NB4 (cell line): ENCODE data around the gene TAB2.

Source experiments
- CTCF ChIP-seq: IDR thresholded peaks from one replicate; pipeline ENCODE4 v1.5.1; 2012; ENCODE audit warnings: low read depth, low read length
- MAX ChIP-seq: IDR thresholded peaks from 2 replicates; pipeline ENCODE4 v1.6.1; 2011; ENCODE audit warnings: low read depth, low read length
- MYC ChIP-seq: IDR thresholded peaks from 2 replicates; pipeline ENCODE4 v1.6.1; 2011; ENCODE audit warnings: low read depth, low read length
- POLR2A ChIP-seq: IDR thresholded peaks from 2 replicates; pipeline ENCODE4 v1.6.1; 2011; ENCODE audit warnings: mild to moderate bottlenecking; ENCODE audit not compliant: insufficient read length; ENCODE audit errors: extremely low read depth

GRCh38 chr6:149332602-149333265 is 15.2 kb downstream of the TAB2 start:
- TF ChIP-seq POLR2A (no peak), CTCF (no peak), MAX (no peak), MYC (no peak)
